IMR-90 (cell line): ENCODE measurements around the gene PROB1. TPM values are rescaled to one million over a fixed set of nuclear protein-coding genes. Genes with fewer than 3 reads are reported as not detected.
A peak's percentile ranks its signal among the peaks of the same experiment; 100 is the strongest.

Experiments
- ATAC-seq: fragments of 200-7000 bp; cut with Tn5 transposase; 2 replicates; pipeline ENCODE4 v1.9.1; 2020; ENCODE audit warnings: low read depth, mild to moderate bottlenecking, moderate library complexity
- BruUV-seq: library from RNA; stranded (reverse); fragments of 400-500 nt; replicated peaks from 2 replicates; lab custom pipeline; 2021; lab: Mats Ljungman, UMichigan
- CTCF ChIA-PET: fragments of 300-600 bp; formaldehyde crosslinking; extraction: SDS; loops from one replicate; lab custom pipeline; 2021; ENCODE audit warnings: antibody characterized with exemption; lab: Yijun Ruan, JAX
- POLR2A ChIA-PET: fragments of 300-600 bp; sonication (Branson Sonifier 250); formaldehyde crosslinking; loops from one replicate; lab custom pipeline; 2022; ENCODE audit warnings: antibody characterized with exemption; ENCODE audit not compliant: unreplicated experiment; lab: Charles Lee
- DNase-seq: peaks from one replicate; pipeline ENCODE4 v3.0.0; 2013
- H2AFZ ChIP-seq: replicated peaks from 2 replicates; pipeline ENCODE3; 2013; ENCODE audit warnings: low read length, mild to moderate bottlenecking; ENCODE audit not compliant: poor library complexity
- H2AK5ac ChIP-seq: 2 replicates; pipeline ENCODE4 v1.6.1; 2013; ENCODE audit warnings: low read depth, low read length, inconsistent platforms
- H2AK9ac ChIP-seq: replicated peaks from 2 replicates; pipeline ENCODE3; 2013; ENCODE audit warnings: mild to moderate bottlenecking, low read depth, low read length, moderate library complexity; ENCODE audit not compliant: poor library complexity
- H2BK120ac ChIP-seq: 2 replicates; pipeline ENCODE4 v1.6.1; 2013; ENCODE audit warnings: low read depth, low read length, inconsistent platforms
- H2BK15ac ChIP-seq: 3 replicates; pipeline ENCODE4 v1.6.1; 2013; ENCODE audit warnings: low read depth, low read length, inconsistent platforms
- H2BK20ac ChIP-seq: 2 replicates; pipeline ENCODE4 v1.6.1; 2013; ENCODE audit warnings: low read depth, mild to moderate bottlenecking, inconsistent platforms, low read length, moderate library complexity
- H2BK5ac ChIP-seq: 2 replicates; pipeline ENCODE4 v1.6.1; 2013; ENCODE audit warnings: mild to moderate bottlenecking, low read depth, low read length, inconsistent platforms; ENCODE audit not compliant: poor library complexity, severe bottlenecking
- H3K14ac ChIP-seq: replicated peaks from 2 replicates; pipeline ENCODE4 v1.6.1; 2013; ENCODE audit warnings: low read depth, low read length, inconsistent platforms
- H3K18ac ChIP-seq: 2 replicates; pipeline ENCODE4 v1.6.1; 2013; ENCODE audit warnings: low read depth, low read length, control low read depth
- H3K23ac ChIP-seq: 2 replicates; pipeline ENCODE4 v1.6.1; 2013; ENCODE audit warnings: low read depth, low read length, inconsistent platforms
- H3K27ac ChIP-seq: 2 replicates; pipeline ENCODE4 v1.5.1; 2013; ENCODE audit warnings: mild to moderate bottlenecking, control low read depth, low read length; ENCODE audit not compliant: insufficient read depth
- H3K27me3 ChIP-seq: 2 replicates; pipeline ENCODE4 v1.6.1; 2013; ENCODE audit warnings: low read length; ENCODE audit not compliant: control insufficient read depth, insufficient read depth
- H3K36me3 ChIP-seq: 2 replicates; pipeline ENCODE4 v1.6.1; 2013; ENCODE audit warnings: low read length, mixed read lengths; ENCODE audit not compliant: control insufficient read depth, insufficient read depth
- H3K4ac ChIP-seq: 2 replicates; pipeline ENCODE4 v1.6.1; 2013; ENCODE audit warnings: low read depth, low read length, inconsistent platforms
- H3K4me1 ChIP-seq: 2 replicates; pipeline ENCODE4 v1.6.1; 2013; ENCODE audit warnings: low read length, mixed read lengths; ENCODE audit not compliant: control insufficient read depth, insufficient read depth
- H3K4me2 ChIP-seq: 2 replicates; pipeline ENCODE4 v1.6.1; 2013; ENCODE audit warnings: low read depth, mild to moderate bottlenecking, control low read depth, low read length, moderate library complexity
- H3K4me3 ChIP-seq: 2 replicates; pipeline ENCODE4 v1.5.1; 2013; ENCODE audit warnings: low read depth, mild to moderate bottlenecking, control low read depth, low read length, moderate library complexity; ENCODE audit not compliant: insufficient read depth
- H3K56ac ChIP-seq: 2 replicates; pipeline ENCODE4 v1.6.1; 2013; ENCODE audit warnings: low read length, inconsistent platforms; ENCODE audit not compliant: insufficient read depth; ENCODE audit errors: extremely low read depth
- H3K79me1 ChIP-seq, 2 experiments: 2 replicates each; pipeline ENCODE4 v1.6.1; 2013; ENCODE audit warnings: low read length in 2 of 2, inconsistent platforms in 1 of 2, low read depth in 1 of 2
- H3K9ac ChIP-seq: 2 replicates; pipeline ENCODE4 v1.6.1; 2013; ENCODE audit warnings: low read depth, low read length, control low read depth
- H3K9me1 ChIP-seq: 2 replicates; pipeline ENCODE4 v1.6.1; 2013; ENCODE audit warnings: low read length, inconsistent platforms; ENCODE audit not compliant: insufficient read depth
- H3K9me3 ChIP-seq: 2 replicates; pipeline ENCODE4 v1.6.1; 2013; ENCODE audit warnings: low read length; ENCODE audit not compliant: control insufficient read depth, insufficient read depth
- H4K20me1 ChIP-seq: 2 replicates; pipeline ENCODE4 v1.6.1; 2013; ENCODE audit warnings: low read length, inconsistent platforms; ENCODE audit not compliant: insufficient read depth
- H4K5ac ChIP-seq: 2 replicates; pipeline ENCODE4 v1.6.1; 2013; ENCODE audit warnings: mild to moderate bottlenecking, low read depth, low read length, control low read depth
- H4K8ac ChIP-seq, 2 experiments: 2 replicates each; pipeline ENCODE4 v1.6.1; 2013; ENCODE audit warnings: low read depth in 2 of 2, low read length in 2 of 2, control low read depth in 1 of 2, inconsistent platforms in 1 of 2
- H4K91ac ChIP-seq: 2 replicates; pipeline ENCODE4 v1.6.1; 2013; ENCODE audit warnings: low read depth, low read length, inconsistent platforms; ENCODE audit not compliant: insufficient read depth
- CEBPB ChIP-seq: IDR thresholded peaks from 2 replicates; pipeline ENCODE4 v1.6.1; 2012; ENCODE audit warnings: low read depth, low read length, improper control_type of control experiment
- MXI1 ChIP-seq: IDR thresholded peaks from 2 replicates; pipeline ENCODE4 v1.6.1; 2012; ENCODE audit warnings: low read depth, mild to moderate bottlenecking, low read length, moderate library complexity, borderline replicate concordance
- RAD21 ChIP-seq: IDR thresholded peaks from 2 replicates; pipeline ENCODE4 v1.6.1; 2012; ENCODE audit warnings: low read length, improper control_type of control experiment
- RFX5 ChIP-seq: IDR thresholded peaks from 2 replicates; pipeline ENCODE4 v1.8.0; 2012; ENCODE audit warnings: low read depth, mild to moderate bottlenecking, low read length, moderate library complexity
- SMC3 ChIP-seq: fragments of 150-350 bp; IDR thresholded peaks from 2 replicates; pipeline ENCODE4 v1.6.1; 2016; ENCODE audit warnings: low read depth, mild to moderate bottlenecking, antibody characterized with exemption, low read length, moderate library complexity
- USF2 ChIP-seq: fragments of 150-350 bp; IDR thresholded peaks from 2 replicates; pipeline ENCODE4 v1.6.1; 2017; ENCODE audit warnings: mild to moderate bottlenecking, antibody characterized with exemption, low read length, low read depth
- whole genome bisulfite sequencing, 2 experiments: methylation state at CpG; one replicate each; pipeline versions ENCODE4 v1.1.5 to v1.1.7; 2013; ENCODE audit warnings: missing lambda C conversion rate in 2 of 2; ENCODE audit not compliant: insufficient read length in 1 of 2; ENCODE audit errors: extremely low coverage in 2 of 2; 5-methylcytosine and 5-hydroxymethylcytosine counted together
- dilution Hi-C: fragments of 300-500 bp; cut with HindIII; formaldehyde crosslinking; loops from one replicate; pipeline ENCODE4 v1.14.3; 2018; ENCODE audit warnings: low sequenced_read_pairs; ENCODE audit not compliant: unreplicated experiment
- in situ Hi-C: fragments of 300-500 bp; cut with MboI; formaldehyde crosslinking; loops from 3 replicates; pipeline ENCODE4 v1.14.3; 2019; ENCODE audit warnings: low sequenced_read_pairs, inconsistent platforms, mixed read lengths
- intact Hi-C: fragments of 100-400 bp; cut with micrococcal nuclease; formaldehyde crosslinking; loops from 2 replicates; pipeline ENCODE4 v1.10.0; 2022
- polyA plus RNA-seq, 3 experiments: library from polyadenylated mRNA; depleted of rRNA; stranded (reverse); fragments of >200 nt; gene quantifications; 2 replicates each; pipeline ENCODE4 v1.2.3, GENCODE V29; 2012; ENCODE audit warnings: low replicate concordance in 1 of 3
- total RNA-seq: library from RNA; depleted of rRNA; stranded (reverse); fragments of >200 nt; gene quantifications from 2 replicates; pipeline ENCODE4 v1.2.3, GENCODE V29; 2012
- TF ChIP-seq, protein P1 (sequence below): conservative IDR thresholded peaks from 2 replicates; pipeline ENCODE4 v1.5.1; 2012; ENCODE audit warnings: mild to moderate bottlenecking, low read depth, low read length, improper control_type of control experiment

Gene PROB1
- total and polyA plus RNA-seq, 2 of the 4 experiments (the other 2 are of a cell fraction) = under 0.01 to 0.38 TPM

GRCh38 chr5:139397921-139398320 is 3.0 kb upstream of the PROB1 start:
- no CpG with 5 or more reads among the region's 6 CpGs for WGBS, 2 experiments
- H4K20me1 ChIP-seq = no peaks in the 10 kb centered on the region
- H2BK5ac ChIP-seq = no peak overlapping the region

More at GRCh38 chr5:139397921-139398320, 3.0 kb upstream of the PROB1 start:
- dilution Hi-C loops = no loop called here
- Histone ChIP-seq H3K4me2 (no peak overlapping the region), H3K79me1 (peaks cover 0 to 5% of the 10 kb centered on the region in 2 experiments; a peak in 1 of 4 replicates), H3K4me3 (no peak overlapping the region), H4K5ac (no peak overlapping the region), H4K8ac (no peak overlapping the region), H2AK5ac (no peak overlapping the region), H3K9ac (no peak overlapping the region), H3K23ac (no peak overlapping the region), H3K4me1 (no peaks in the 10 kb centered on the region), H4K91ac (no peak overlapping the region), H3K27ac (no peak overlapping the region), H2BK20ac (no peak overlapping the region), H2BK120ac (no peak overlapping the region), H3K14ac (no peak overlapping the region), H2AK9ac (no peak overlapping the region), H3K56ac (no peak overlapping the region), H3K4ac (no peak overlapping the region), H2AFZ (no peak overlapping the region), H3K9me3 (peaks cover 13% of the 10 kb centered on the region; the same call in 1 of the 2 replicates), H3K18ac (no peak overlapping the region), H3K27me3 (peaks cover 23% of the 10 kb centered on the region), H2BK15ac (no peak overlapping the region), H3K9me1 (no peaks in the 10 kb centered on the region), H3K36me3 (no peaks in the 10 kb centered on the region)
- CTCF ChIA-PET = no interaction called here
- BruUV-seq = no TSS peak
- ATAC-seq (no peak; the same call in 1 of the 2 replicates), DNase-seq (peak; percentile 50)
- TF ChIP-seq RAD21 (no peak), MXI1 (no peak), USF2 (no peak), RFX5 (no peak), CEBPB (no peak), SMC3 (no peak)
- TF ChIP-seq, protein P1, sequence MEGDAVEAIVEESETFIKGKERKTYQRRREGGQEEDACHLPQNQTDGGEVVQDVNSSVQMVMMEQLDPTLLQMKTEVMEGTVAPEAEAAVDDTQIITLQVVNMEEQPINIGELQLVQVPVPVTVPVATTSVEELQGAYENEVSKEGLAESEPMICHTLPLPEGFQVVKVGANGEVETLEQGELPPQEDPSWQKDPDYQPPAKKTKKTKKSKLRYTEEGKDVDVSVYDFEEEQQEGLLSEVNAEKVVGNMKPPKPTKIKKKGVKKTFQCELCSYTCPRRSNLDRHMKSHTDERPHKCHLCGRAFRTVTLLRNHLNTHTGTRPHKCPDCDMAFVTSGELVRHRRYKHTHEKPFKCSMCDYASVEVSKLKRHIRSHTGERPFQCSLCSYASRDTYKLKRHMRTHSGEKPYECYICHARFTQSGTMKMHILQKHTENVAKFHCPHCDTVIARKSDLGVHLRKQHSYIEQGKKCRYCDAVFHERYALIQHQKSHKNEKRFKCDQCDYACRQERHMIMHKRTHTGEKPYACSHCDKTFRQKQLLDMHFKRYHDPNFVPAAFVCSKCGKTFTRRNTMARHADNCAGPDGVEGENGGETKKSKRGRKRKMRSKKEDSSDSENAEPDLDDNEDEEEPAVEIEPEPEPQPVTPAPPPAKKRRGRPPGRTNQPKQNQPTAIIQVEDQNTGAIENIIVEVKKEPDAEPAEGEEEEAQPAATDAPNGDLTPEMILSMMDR = no peak
- POLR2A ChIA-PET = no interaction called here
- intact Hi-C loops = no loop called here
- in situ Hi-C loops = no loop called here
